Central memory CD8-positive, alpha-beta T cell (primary cell): Measurements from ENCODE around the gene TADA2B.

ENCODE experiments used
- ATAC-seq: fragments of 150-1000 bp; cut with Tn5 transposase; replicated peaks from 2 replicates; pipeline ENCODE4 v1.10.0; 2022; ENCODE audit warnings: mild to moderate bottlenecking, moderate FRiP score, moderate number of reproducible peaks; ENCODE audit not compliant: poor library complexity, severe bottlenecking; ENCODE audit errors: extremely low read depth
- DNase-seq, 2 donors: peaks; one replicate each; pipeline ENCODE4 v3.0.0; 2021; ENCODE audit warnings: low spot score in 2 of 2
- H3K27ac Mint-ChIP-seq: one replicate; pipeline ENCODE4 v1.8.0; 2022; ENCODE audit warnings: low read depth, mild to moderate bottlenecking, moderate library complexity, mixed read lengths
- H3K27me3 Mint-ChIP-seq: one replicate; pipeline ENCODE4 v1.8.0; 2022; ENCODE audit warnings: mixed read lengths
- H3K36me3 Mint-ChIP-seq: one replicate; pipeline ENCODE4 v1.8.0; 2022; ENCODE audit warnings: mild to moderate bottlenecking, moderate library complexity, mixed read lengths; ENCODE audit not compliant: insufficient read depth
- H3K4me1 Mint-ChIP-seq: one replicate; pipeline ENCODE4 v1.8.0; 2022; ENCODE audit warnings: mixed read lengths
- H3K4me3 Mint-ChIP-seq: one replicate; pipeline ENCODE4 v1.8.0; 2022; ENCODE audit warnings: mild to moderate bottlenecking, moderate library complexity, mixed read lengths
- H3K9me3 Mint-ChIP-seq: one replicate; pipeline ENCODE4 v1.8.0; 2022; ENCODE audit warnings: mixed read lengths

Gene TADA2B

GRCh38 chr4:7055111-7055989 is 12.2 kb downstream of the TADA2B start:
- Mint-ChIP-seq H3K27me3 (no peaks in the 10 kb centered on the region), H3K9me3 (no peaks in the 10 kb centered on the region), H3K4me1 (peaks cover 8% of the 10 kb centered on the region), H3K4me3 (no peak overlapping the region), H3K27ac (no peak overlapping the region), H3K36me3 (peaks cover 37% of the 10 kb centered on the region)
- DNase-seq (no peak), ATAC-seq (no peak)

GRCh38 chr4:7055990-7056325 is 12.8 kb downstream of the TADA2B start:
- H3K27me3 Mint-ChIP-seq, result no peaks in the 10 kb centered on the region
- no peak for DNase-seq
- H3K27ac Mint-ChIP-seq, result no peak overlapping the region
- H3K4me1 Mint-ChIP-seq, result peaks cover 8% of the 10 kb centered on the region
- no peaks in the 10 kb centered on the region for H3K9me3 Mint-ChIP-seq
- peaks cover 43% of the 10 kb centered on the region for H3K36me3 Mint-ChIP-seq
- no peak overlapping the region for H3K4me3 Mint-ChIP-seq
- ATAC-seq, result no peak

DNA sequence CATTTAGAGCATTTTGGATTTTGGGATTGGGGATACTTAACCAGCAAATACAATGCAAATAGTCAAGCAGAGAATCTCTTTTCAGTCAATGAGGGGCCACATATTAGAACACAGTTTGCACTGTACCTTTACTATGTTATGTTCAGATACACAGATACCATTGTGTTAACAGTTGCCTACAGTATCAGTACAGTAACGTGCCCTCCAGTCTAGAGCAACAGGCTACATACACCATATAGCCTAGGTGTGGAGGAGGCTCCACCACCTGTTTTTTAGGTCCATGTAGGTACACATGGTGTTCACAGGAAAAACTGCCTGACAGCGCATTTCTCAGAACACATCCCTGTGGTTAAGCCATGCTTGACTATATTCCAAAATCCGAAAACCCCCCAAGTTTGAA is 15.6 kb downstream of the TADA2B start:
- Mint-ChIP-seq H3K36me3 (peaks cover 65% of the 10 kb centered on the region), H3K27ac (no peak overlapping the region), H3K4me3 (no peak overlapping the region), H3K27me3 (no peaks in the 10 kb centered on the region), H3K4me1 (peaks cover under 1% of the 10 kb centered on the region), H3K9me3 (no peaks in the 10 kb centered on the region)
- ATAC-seq (no peak), DNase-seq (no peak)

DNA sequence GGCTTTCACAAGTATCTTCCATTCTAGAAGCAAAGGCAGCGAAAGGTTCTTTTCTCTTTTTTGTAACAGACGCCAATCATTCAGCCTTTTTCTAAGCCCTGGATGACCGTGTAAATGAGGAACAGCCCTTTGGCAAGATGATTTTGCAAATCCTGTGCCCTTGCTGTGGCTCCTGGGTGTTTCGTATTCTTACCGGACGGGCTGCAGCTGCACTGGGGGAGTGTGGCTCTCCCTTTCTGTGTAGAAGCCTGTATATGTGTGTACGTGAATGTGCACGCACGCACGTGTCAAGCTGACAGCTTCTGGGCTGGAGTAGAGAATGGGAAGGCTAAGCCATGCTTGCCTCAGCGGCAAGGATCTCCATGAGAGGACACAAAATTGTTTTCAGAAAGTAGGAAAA is 16.5 kb downstream of the TADA2B start:
- Mint-ChIP-seq H3K4me3 (no peak overlapping the region), H3K4me1 (peaks cover 5% of the 10 kb centered on the region), H3K27ac (no peak overlapping the region), H3K9me3 (no peaks in the 10 kb centered on the region), H3K36me3 (peaks cover 60% of the 10 kb centered on the region), H3K27me3 (no peaks in the 10 kb centered on the region)
- DNase-seq (no peak), ATAC-seq (no peak)

DNA sequence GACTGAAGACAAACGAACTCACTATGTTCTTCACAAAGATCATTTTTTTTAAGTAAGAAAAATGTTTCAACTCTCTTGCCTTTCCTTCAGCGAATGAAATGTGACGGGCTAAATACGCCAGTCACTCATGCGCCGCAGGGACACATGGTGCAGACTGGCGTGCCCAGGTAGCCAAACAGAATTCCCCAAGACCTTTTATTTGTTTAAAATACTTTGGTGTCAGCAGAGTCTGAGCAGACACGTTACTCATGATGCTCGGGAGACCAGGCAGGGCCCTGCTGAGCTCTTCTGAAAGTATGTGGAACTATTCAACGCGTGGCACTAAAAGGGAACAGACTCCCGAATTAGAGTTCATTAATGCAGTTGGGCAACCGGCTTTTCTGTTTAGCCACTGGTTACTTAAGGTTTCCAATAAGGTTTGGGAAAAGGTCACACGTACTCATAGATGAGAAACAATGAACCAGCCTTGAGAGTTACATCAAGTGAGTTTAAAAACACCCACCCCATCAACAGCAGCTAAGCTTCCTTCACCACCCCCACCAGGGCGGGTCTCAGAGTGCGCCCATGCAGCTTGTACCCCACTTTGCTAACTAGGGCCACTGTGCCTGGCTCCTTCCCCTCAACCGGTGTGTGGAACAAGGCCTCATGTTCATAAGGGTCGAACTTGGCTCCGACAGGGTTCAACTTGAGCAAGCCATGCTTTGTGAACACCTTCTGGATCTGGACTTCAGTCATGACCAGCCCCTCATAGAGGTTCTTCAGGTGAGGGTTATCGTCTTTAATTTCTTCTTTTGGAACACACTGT is 17.4 kb downstream of the TADA2B start:
- no peaks in the 10 kb centered on the region for H3K9me3 Mint-ChIP-seq
- no peak for ATAC-seq
- no peak overlapping the region for H3K4me3 Mint-ChIP-seq
- no peaks in the 10 kb centered on the region for H3K27me3 Mint-ChIP-seq
- peaks cover 68% of the 10 kb centered on the region for H3K36me3 Mint-ChIP-seq
- peaks cover 9% of the 10 kb centered on the region for H3K4me1 Mint-ChIP-seq
- DNase-seq, result no peak
- no peak overlapping the region for H3K27ac Mint-ChIP-seq

- ATAC-seq, result no peak
- H3K27me3 Mint-ChIP-seq, result no peaks in the 10 kb centered on the region
- H3K9me3 Mint-ChIP-seq, result no peaks in the 10 kb centered on the region
- H3K36me3 Mint-ChIP-seq, result peaks cover 64% of the 10 kb centered on the region
- DNase-seq, result no peak
- peaks cover 15% of the 10 kb centered on the region for H3K4me1 Mint-ChIP-seq
- no peak overlapping the region for H3K4me3 Mint-ChIP-seq
- H3K27ac Mint-ChIP-seq, result no peak overlapping the region
Measured at GRCh38 chr4:7061815-7062214, 18.6 kb downstream of the TADA2B start.

DNA sequence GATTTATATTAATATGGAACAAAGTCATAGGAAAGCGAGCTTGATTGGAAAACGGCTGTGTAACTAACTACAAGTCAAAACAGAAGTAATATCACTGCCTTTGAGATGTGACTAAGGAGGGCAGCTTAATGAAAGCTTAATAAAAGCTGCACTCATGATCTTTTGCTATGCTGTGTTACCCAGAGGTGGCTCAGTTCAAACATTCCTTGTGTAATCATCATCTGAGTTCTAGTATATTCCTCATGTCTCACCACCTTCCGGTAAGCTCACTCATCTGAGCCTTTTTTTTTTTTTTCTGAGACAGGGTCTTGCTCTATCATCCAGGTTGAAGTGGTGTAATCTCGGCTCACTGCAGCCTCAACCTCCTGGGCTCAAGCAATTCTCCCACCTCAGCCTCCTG is 19.6 kb downstream of the TADA2B start:
- no peak overlapping the region for H3K27ac Mint-ChIP-seq
- H3K36me3 Mint-ChIP-seq, result peaks cover 63% of the 10 kb centered on the region
- H3K4me3 Mint-ChIP-seq, result no peak overlapping the region
- H3K9me3 Mint-ChIP-seq, result no peaks in the 10 kb centered on the region
- DNase-seq, result no peak
- peaks cover 23% of the 10 kb centered on the region for H3K4me1 Mint-ChIP-seq
- no peaks in the 10 kb centered on the region for H3K27me3 Mint-ChIP-seq
- no peak for ATAC-seq

DNA sequence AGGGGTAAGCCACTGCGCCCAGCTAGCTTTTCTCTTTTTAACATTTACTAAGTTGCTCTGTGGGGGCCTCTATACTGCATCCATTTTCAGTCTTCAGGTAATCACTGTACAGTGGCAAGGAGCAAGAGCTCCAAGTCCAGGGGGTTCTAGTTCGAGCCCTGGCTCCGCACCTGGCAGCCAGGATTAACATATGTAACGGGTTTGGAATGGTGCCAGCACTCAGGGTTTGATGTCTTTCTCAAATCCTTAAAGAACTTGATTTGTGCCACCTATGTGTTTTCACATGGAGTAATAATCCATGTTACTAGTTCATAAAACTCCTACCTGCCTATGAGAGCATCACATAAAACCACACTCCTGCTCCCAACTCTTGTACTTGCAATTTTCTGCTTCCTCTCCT is 20.2 kb downstream of the TADA2B start:
- Mint-ChIP-seq H3K4me1 (peaks cover 29% of the 10 kb centered on the region), H3K36me3 (peaks cover 64% of the 10 kb centered on the region), H3K4me3 (no peak overlapping the region), H3K27ac (no peak overlapping the region), H3K9me3 (no peaks in the 10 kb centered on the region), H3K27me3 (no peaks in the 10 kb centered on the region)
- ATAC-seq (no peak), DNase-seq (no peak)

GRCh38 chr4:7066006-7066405 is 22.8 kb downstream of the TADA2B start:
- Mint-ChIP-seq H3K4me1 (peaks cover 39% of the 10 kb centered on the region), H3K27ac (no peak overlapping the region), H3K4me3 (peak overlapping the region; percentile 85), H3K27me3 (no peaks in the 10 kb centered on the region), H3K9me3 (no peaks in the 10 kb centered on the region), H3K36me3 (peaks cover 45% of the 10 kb centered on the region)
- DNase-seq (no peak), ATAC-seq (no peak)

DNA sequence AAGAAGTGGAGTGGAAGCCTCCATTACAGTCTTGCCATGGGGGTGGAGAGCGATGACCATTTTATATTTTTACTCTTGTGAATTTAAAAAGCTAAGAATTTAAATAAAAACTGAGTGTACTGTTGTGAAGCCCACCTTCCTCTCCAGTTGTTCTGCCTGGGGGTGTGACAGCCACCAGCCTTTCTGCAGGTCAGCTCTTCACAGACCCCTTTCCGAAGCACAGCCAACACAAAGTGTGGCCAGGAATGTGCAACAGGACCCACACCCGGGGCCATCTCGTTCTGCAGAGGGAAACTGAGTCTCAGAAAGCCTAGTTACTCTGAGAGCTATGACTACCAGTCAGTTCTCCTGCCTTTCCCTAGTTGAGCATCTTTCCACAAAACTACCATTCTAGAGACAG is 23.3 kb downstream of the TADA2B start:
- ATAC-seq (no peak), DNase-seq (no peak)
- Mint-ChIP-seq H3K9me3 (no peaks in the 10 kb centered on the region), H3K27me3 (no peaks in the 10 kb centered on the region), H3K4me1 (peaks cover 40% of the 10 kb centered on the region), H3K4me3 (peak overlapping the region; percentile 85), H3K36me3 (peaks cover 40% of the 10 kb centered on the region), H3K27ac (no peak overlapping the region)

DNA sequence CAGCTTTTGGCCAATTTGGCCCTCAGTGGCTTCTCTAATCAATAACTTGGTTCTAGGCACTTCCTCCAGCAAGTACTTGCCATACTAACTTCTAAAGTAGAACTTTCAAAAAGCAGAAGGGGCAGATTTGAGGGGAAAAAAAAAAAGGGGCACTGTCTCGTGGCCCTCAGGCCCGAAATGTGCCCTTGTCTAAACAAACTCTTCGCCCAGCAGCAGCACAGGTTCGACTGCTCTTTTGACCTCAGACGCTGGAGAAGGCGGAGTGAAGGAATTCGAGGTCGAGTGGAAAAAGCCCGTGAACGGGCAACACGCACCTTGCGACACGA is 23.9 kb downstream of the TADA2B start:
- H3K36me3 Mint-ChIP-seq, result peaks cover 35% of the 10 kb centered on the region
- peak overlapping the region; percentile 89 for H3K27ac Mint-ChIP-seq
- ATAC-seq (no peak), DNase-seq (no peak)
- peak overlapping the region; percentile 85 for H3K4me3 Mint-ChIP-seq
- H3K27me3 Mint-ChIP-seq, result no peaks in the 10 kb centered on the region
- H3K9me3 Mint-ChIP-seq, result no peaks in the 10 kb centered on the region
- peaks cover 40% of the 10 kb centered on the region for H3K4me1 Mint-ChIP-seq

DNA sequence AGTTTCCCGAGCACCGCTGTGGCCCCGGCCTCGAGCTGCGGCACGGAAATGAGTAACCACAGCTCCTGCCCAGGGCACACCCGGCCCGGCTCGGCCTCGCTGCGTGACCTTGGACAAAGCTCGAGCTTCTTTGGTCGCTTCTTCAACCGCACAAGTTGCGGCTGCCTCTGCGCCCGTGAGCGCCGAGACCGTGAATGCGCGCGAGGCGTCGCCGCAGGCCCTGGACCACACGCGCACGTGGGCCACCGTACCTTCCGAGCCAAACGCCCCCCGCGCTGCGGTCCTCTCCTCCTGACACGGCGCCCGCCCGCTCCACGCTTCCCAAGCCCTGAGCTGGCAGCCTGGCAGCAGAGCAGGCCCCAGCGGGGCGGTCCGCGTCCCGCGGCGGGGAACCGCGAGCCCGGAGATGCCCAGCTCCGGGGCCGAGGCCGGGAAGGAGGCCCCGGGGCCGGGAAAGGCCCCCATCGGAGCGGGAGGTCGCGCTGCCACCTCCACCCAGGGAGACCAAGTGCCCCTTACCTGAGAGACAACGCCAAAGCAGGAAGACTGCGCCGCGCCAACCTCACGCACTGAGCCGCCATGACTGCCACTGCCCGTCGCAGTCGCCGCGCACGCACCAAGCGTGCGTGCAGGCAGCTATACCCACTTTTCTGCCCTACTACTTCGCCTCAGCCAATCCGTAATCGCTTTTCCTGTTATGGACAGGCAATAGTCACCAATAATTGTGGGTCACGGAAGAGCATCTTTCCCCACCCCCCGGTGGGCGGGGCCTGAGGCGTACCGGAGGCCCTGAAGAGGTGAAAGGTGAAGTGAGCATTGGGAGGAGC is 24.5 kb downstream of the TADA2B start, which contains the start of gene GRPEL1:
Gene GRPEL1, minus strand, starts transcription at position 613 of the 827 bp plus-strand sequence. Its CDS starts 32 bp downstream, at position 581.
- Mint-ChIP-seq H3K9me3 (no peaks in the 10 kb centered on the region), H3K27me3 (no peaks in the 10 kb centered on the region), H3K36me3 (peaks cover 31% of the 10 kb centered on the region), H3K27ac (peak within 1 kb of the TSS; percentile 89), H3K4me1 (peaks cover 40% of the 10 kb centered on the region), H3K4me3 (peak within 1 kb of the TSS; percentile 85)
- ATAC-seq (peak; percentile 95), DNase-seq (peak; percentile 100)
